ENCODE data around the gene MCTP1. TPM values are rescaled to one million over a fixed set of nuclear protein-coding genes. Genes with fewer than 3 reads are reported as not detected.

The MCTP1 gene
- total RNA-seq, result 11.0 TPM
- 1 to 10 TPM; 4.3 to 8.6 (median 7.2) TPM for polyA plus RNA-seq (ENCODE audit: insufficient read depth in 1 of 8, insufficient read length in 8 of 8, low replicate concordance in 1 of 8)
- long read RNA-seq, donor 1, result 0 reads
- long read RNA-seq, donor 2, result 0 reads
- long read RNA-seq, donor 3, partial matches to known transcripts, result 0 of 1 reads
- long read RNA-seq, donor 3, other reads (novel, unspliced or antisense), result 0 of 1 reads
- long read RNA-seq, donor 4, result 0 reads
- long read RNA-seq, donor 5, partial matches to known transcripts, result 5 of 5 reads
- long read RNA-seq, donor 5, other reads (novel, unspliced or antisense), result 0 of 5 reads
- long read RNA-seq, donor 6, result 0 reads
- long read RNA-seq, donor 7, partial matches to known transcripts, result 0 of 2 reads
- long read RNA-seq, donor 7, other reads (novel, unspliced or antisense), result 0 of 2 reads
- long read RNA-seq, donor 8, result 0 reads
- long read RNA-seq, donor 9, result 0 reads
- long read RNA-seq, donor 10, result 0 reads
- long read RNA-seq, donor 11, result 0 reads

- Histone ChIP-seq H3K36me3 (ENCODE audit: control insufficient read depth, insufficient read depth, low read length) (no peaks in the 10 kb centered on the region), H3K27me3 (ENCODE audit: control insufficient read depth, insufficient read depth, low read length) (peaks cover 41% of the 10 kb centered on the region), H3K9me3 (replicated peaks; ENCODE audit: control insufficient read depth, low read depth, low read length) (no peaks in the 10 kb centered on the region), H3K4me1 (ENCODE audit: control insufficient read depth, insufficient read depth, low read length) (peaks cover 10% of the 10 kb centered on the region), H3K4me3 (ENCODE audit: low read length) (peak within 1 kb of the TSS; percentile 57), H3K27ac (ENCODE audit: low read length) (no peak within 1 kb of the TSS)
- WGBS (ENCODE audit: insufficient coverage), result under 1% methylated on average over 82 of the region's 83 CpGs
- peak; percentile 60 for DNase-seq
Observed at GRCh38 chr5:95284572-95285408, at the start of gene MCTP1. Gene MCTP1, minus strand, starts transcription at chr5:95285094.

GRCh38 chr5:95332158-95332557 lies 47.3 kb upstream of the MCTP1 start:
- H3K4me3 ChIP-seq (ENCODE audit: low read length), result no peak overlapping the region
- no peak for DNase-seq
- WGBS (ENCODE audit: insufficient coverage), result 60% methylated on average over 1 of the region's 3 CpGs
- H3K27me3 ChIP-seq (ENCODE audit: control insufficient read depth, insufficient read depth, low read length), result no peaks in the 10 kb centered on the region
- H3K36me3 ChIP-seq (ENCODE audit: control insufficient read depth, insufficient read depth, low read length), result no peaks in the 10 kb centered on the region
- no peaks in the 10 kb centered on the region for H3K4me1 ChIP-seq (ENCODE audit: control insufficient read depth, insufficient read depth, low read length)
- H3K27ac ChIP-seq (ENCODE audit: low read length), result no peak overlapping the region
- H3K9me3 ChIP-seq (replicated peaks; ENCODE audit: control insufficient read depth, low read depth, low read length), result no peaks in the 10 kb centered on the region

DNA sequence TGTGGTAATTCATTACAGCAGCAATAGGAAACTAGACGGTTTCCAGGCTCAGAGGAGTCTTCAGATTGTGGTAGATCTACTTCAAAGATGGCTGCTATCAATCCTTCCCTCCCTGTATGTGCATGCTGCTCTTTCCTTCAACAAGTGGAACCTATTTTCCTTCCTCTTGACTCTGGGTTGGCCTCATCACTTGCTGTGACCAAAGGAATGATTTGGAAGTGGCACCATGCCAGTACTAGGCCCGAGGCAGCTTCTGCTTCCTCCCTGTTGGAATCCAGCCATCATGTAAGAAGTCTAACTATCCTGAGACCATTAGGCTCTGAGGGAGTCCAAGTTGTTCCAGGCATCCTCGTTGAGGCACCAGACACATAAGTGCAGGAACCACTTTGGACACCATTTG lies 46.5 kb upstream of the MCTP1 start:
- 34% methylated on average over 3 of the region's 3 CpGs for WGBS (ENCODE audit: insufficient coverage)
- no peak for DNase-seq
- H3K27me3 ChIP-seq (ENCODE audit: control insufficient read depth, insufficient read depth, low read length), result no peaks in the 10 kb centered on the region
- no peaks in the 10 kb centered on the region for H3K36me3 ChIP-seq (ENCODE audit: control insufficient read depth, insufficient read depth, low read length)
- H3K4me3 ChIP-seq (ENCODE audit: low read length), result no peak overlapping the region
- H3K4me1 ChIP-seq (ENCODE audit: control insufficient read depth, insufficient read depth, low read length), result no peaks in the 10 kb centered on the region
- H3K27ac ChIP-seq (ENCODE audit: low read length), result no peak overlapping the region
- H3K9me3 ChIP-seq (replicated peaks; ENCODE audit: control insufficient read depth, low read depth, low read length), result no peaks in the 10 kb centered on the region

GRCh38 chr5:95327211-95327610 lies 42.3 kb upstream of the MCTP1 start:
- H3K4me1 ChIP-seq (ENCODE audit: control insufficient read depth, insufficient read depth, low read length), result no peaks in the 10 kb centered on the region
- no peaks in the 10 kb centered on the region for H3K36me3 ChIP-seq (ENCODE audit: control insufficient read depth, insufficient read depth, low read length)
- H3K9me3 ChIP-seq (replicated peaks; ENCODE audit: control insufficient read depth, low read depth, low read length), result no peaks in the 10 kb centered on the region
- no peaks in the 10 kb centered on the region for H3K27me3 ChIP-seq (ENCODE audit: control insufficient read depth, insufficient read depth, low read length)
- DNase-seq, result no peak
- H3K27ac ChIP-seq (ENCODE audit: low read length), result no peak overlapping the region
- 87% methylated on average over 4 of the region's 6 CpGs for WGBS (ENCODE audit: insufficient coverage)
- H3K4me3 ChIP-seq (ENCODE audit: low read length), result no peak overlapping the region

DNA sequence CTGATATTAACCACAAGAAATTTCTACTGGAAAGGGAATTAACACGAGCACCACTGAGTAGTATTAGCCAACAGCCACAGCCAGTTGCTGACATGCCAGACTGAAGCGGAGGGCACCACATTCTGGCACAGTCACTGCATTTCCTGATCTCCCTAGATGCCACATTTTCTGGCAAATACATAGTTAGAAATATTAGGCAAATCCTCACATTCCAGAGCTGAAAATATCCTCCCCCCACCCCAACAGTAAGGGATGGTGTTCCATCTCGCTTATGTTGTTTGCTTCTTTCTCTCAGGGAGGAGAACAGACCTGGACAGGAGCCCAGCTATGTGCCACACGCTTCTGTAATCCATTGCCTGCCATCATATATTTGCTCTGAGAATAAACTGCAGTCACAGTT lies 32.8 kb upstream of the MCTP1 start:
- H3K4me3 ChIP-seq (ENCODE audit: low read length), result no peak overlapping the region
- H3K27ac ChIP-seq (ENCODE audit: low read length), result no peak overlapping the region
- WGBS (ENCODE audit: insufficient coverage), result 40% methylated on average over 2 of the region's 4 CpGs
- no peaks in the 10 kb centered on the region for H3K36me3 ChIP-seq (ENCODE audit: control insufficient read depth, insufficient read depth, low read length)
- peaks cover 4% of the 10 kb centered on the region for H3K4me1 ChIP-seq (ENCODE audit: control insufficient read depth, insufficient read depth, low read length)
- no peaks in the 10 kb centered on the region for H3K9me3 ChIP-seq (replicated peaks; ENCODE audit: control insufficient read depth, low read depth, low read length)
- no peaks in the 10 kb centered on the region for H3K27me3 ChIP-seq (ENCODE audit: control insufficient read depth, insufficient read depth, low read length)
- DNase-seq, result peak; percentile 37

DNA sequence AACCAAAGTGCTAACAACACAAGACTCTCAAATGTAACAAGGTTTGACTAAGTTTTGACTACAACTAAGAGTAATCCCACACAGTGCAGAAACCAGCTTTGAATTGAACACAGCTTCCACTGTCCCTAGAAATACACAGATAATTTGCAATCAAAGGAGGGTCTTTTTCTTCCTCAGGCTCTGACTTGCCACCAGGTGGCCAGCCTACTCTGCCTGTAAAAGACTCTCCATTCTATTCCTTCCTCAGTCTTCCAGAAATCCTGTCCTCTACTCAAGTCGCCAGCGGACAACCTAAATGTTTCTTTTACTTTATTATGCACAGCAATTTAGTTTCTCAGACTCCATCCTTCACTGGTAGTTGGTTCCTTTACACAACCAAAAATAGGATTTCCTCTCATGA lies 32.2 kb upstream of the MCTP1 start:
- WGBS (ENCODE audit: insufficient coverage), result 70% methylated on average over 2 of the region's 2 CpGs
- Histone ChIP-seq H3K4me1 (ENCODE audit: control insufficient read depth, insufficient read depth, low read length) (peaks cover 4% of the 10 kb centered on the region), H3K27me3 (ENCODE audit: control insufficient read depth, insufficient read depth, low read length) (no peaks in the 10 kb centered on the region), H3K9me3 (replicated peaks; ENCODE audit: control insufficient read depth, low read depth, low read length) (no peaks in the 10 kb centered on the region), H3K36me3 (ENCODE audit: control insufficient read depth, insufficient read depth, low read length) (no peaks in the 10 kb centered on the region), H3K27ac (ENCODE audit: low read length) (no peak overlapping the region), H3K4me3 (ENCODE audit: low read length) (no peak overlapping the region)
- no peak for DNase-seq

DNA sequence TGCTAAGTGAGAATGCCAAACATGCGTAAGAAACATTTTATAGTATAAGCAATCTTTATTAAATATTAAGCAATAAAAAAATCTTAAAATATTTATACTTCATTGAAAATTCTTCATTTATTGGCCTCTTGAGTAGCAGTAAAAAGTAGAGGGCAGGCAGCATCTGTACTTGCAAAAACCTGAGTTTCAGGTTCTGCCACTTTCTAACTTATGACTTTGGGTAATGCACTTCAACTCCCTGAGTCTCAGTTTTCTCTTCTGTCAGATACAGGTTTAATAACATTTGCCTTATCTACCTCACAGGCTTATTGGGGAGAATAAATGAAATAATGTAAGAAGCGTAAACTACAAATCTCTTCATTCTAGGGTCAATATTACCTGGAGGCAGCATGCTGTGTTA lies 19.8 kb upstream of the MCTP1 start:
- DNase-seq, result no peak
- Histone ChIP-seq H3K27ac (ENCODE audit: low read length) (no peak overlapping the region), H3K36me3 (ENCODE audit: control insufficient read depth, insufficient read depth, low read length) (no peaks in the 10 kb centered on the region), H3K9me3 (replicated peaks; ENCODE audit: control insufficient read depth, low read depth, low read length) (no peaks in the 10 kb centered on the region), H3K4me3 (ENCODE audit: low read length) (no peak overlapping the region), H3K27me3 (ENCODE audit: control insufficient read depth, insufficient read depth, low read length) (no peaks in the 10 kb centered on the region), H3K4me1 (ENCODE audit: control insufficient read depth, insufficient read depth, low read length) (no peaks in the 10 kb centered on the region)
- no CpG with 5 or more reads among the region's 2 CpGs for WGBS (ENCODE audit: insufficient coverage)

DNA sequence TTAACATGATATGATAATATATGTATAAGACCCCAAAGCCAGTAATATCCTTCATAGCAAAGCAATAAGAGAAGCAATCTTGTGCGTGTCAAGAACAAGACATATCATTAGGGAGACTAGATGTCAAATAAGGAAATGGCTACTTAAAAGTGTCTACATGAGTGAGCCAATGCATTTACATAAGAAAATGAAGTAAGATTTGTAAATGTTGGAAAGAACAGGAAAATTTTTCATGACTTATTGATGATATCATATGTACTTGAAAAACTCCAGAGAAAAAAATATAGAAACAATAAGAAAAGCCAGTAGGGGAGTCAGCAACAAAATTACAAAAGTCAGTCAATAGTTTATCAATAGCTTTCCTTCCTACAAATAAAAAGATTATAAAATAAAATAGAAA lies 13.8 kb upstream of the MCTP1 start:
- H3K4me1 ChIP-seq (ENCODE audit: control insufficient read depth, insufficient read depth, low read length), result no peaks in the 10 kb centered on the region
- no CpG with 5 or more reads among the region's 1 CpG for WGBS (ENCODE audit: insufficient coverage)
- peaks cover 6% of the 10 kb centered on the region for H3K27me3 ChIP-seq (ENCODE audit: control insufficient read depth, insufficient read depth, low read length)
- H3K27ac ChIP-seq (ENCODE audit: low read length), result no peak overlapping the region
- no peak overlapping the region for H3K4me3 ChIP-seq (ENCODE audit: low read length)
- H3K9me3 ChIP-seq (replicated peaks; ENCODE audit: control insufficient read depth, low read depth, low read length), result no peaks in the 10 kb centered on the region
- H3K36me3 ChIP-seq (ENCODE audit: control insufficient read depth, insufficient read depth, low read length), result no peaks in the 10 kb centered on the region
- no peak for DNase-seq

- WGBS (ENCODE audit: insufficient coverage), result 100% methylated on average over 1 of the region's 2 CpGs
- Histone ChIP-seq H3K4me3 (ENCODE audit: low read length) (no peak overlapping the region), H3K27me3 (ENCODE audit: control insufficient read depth, insufficient read depth, low read length) (peaks cover 10% of the 10 kb centered on the region), H3K4me1 (ENCODE audit: control insufficient read depth, insufficient read depth, low read length) (no peaks in the 10 kb centered on the region), H3K27ac (ENCODE audit: low read length) (no peak overlapping the region), H3K36me3 (ENCODE audit: control insufficient read depth, insufficient read depth, low read length) (no peaks in the 10 kb centered on the region), H3K9me3 (replicated peaks; ENCODE audit: control insufficient read depth, low read depth, low read length) (no peaks in the 10 kb centered on the region)
- no peak for DNase-seq
Observed at GRCh38 chr5:95296291-95296690, 11.4 kb upstream of the MCTP1 start.

DNA sequence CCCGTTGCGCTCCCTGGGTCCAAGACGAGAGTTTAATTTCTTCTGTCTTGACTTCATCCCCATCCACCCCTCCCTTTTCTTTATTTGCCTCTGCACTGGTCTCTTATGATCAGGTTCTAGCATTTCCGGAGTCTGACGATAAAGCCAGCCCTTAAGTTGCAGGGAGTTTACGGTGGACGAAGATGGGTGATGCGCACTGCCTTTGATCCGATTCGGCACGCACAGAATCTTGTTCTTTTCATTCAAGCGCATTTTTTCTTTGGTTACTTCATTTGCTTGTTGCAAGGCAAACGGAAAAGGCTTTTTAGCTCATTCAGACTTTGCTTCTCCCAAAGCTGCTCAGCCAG lies 488 bp upstream of the MCTP1 start:
- no peak overlapping the region for H3K27ac ChIP-seq (ENCODE audit: low read length)
- H3K4me1 ChIP-seq (ENCODE audit: control insufficient read depth, insufficient read depth, low read length), result peaks cover 10% of the 10 kb centered on the region
- H3K9me3 ChIP-seq (replicated peaks; ENCODE audit: control insufficient read depth, low read depth, low read length), result no peaks in the 10 kb centered on the region
- H3K4me3 ChIP-seq (ENCODE audit: low read length), result peak overlapping the region; percentile 57
- no peak for DNase-seq
- H3K27me3 ChIP-seq (ENCODE audit: control insufficient read depth, insufficient read depth, low read length), result peaks cover 43% of the 10 kb centered on the region
- 2% methylated on average over 12 of the region's 13 CpGs for WGBS (ENCODE audit: insufficient coverage)
- no peaks in the 10 kb centered on the region for H3K36me3 ChIP-seq (ENCODE audit: control insufficient read depth, insufficient read depth, low read length)

Measured in muscle of leg (tissue), 16 donors.